ENCODE results near the gene RMP24.

Gene RMP24

GRCh38 chr18:36009214-36009613 is 36.7 kb downstream of the RMP24 start:
- no peaks in the 10 kb centered on the region for H3K9me3 ChIP-seq (ENCODE audit: control insufficient read depth, insufficient read depth, low read length)
- H2BK5ac ChIP-seq (ENCODE audit: low read depth, low read length, poor library complexity, severe bottlenecking), result no peak overlapping the region
- intact Hi-C loops (cut with micrococcal nuclease) (no loop called here), dilution Hi-C loops (cut with HindIII; ENCODE audit: low sequenced_read_pairs, unreplicated experiment) (no loop called here), in situ Hi-C loops (cut with MboI; ENCODE audit: low sequenced_read_pairs) (no loop called here)
- no peak overlapping the region for H3K4me2 ChIP-seq (ENCODE audit: low read depth, low read length)
- no peak overlapping the region for H3K9ac ChIP-seq (ENCODE audit: low read depth, low read length)
- no peak overlapping the region for H4K91ac ChIP-seq (ENCODE audit: insufficient read depth, low read depth, low read length)
- no peak overlapping the region for H3K23ac ChIP-seq (ENCODE audit: low read depth, low read length)
- H3K27ac ChIP-seq (ENCODE audit: insufficient read depth, low read length), result no peak overlapping the region
- H2BK120ac ChIP-seq (ENCODE audit: low read depth, low read length), result no peak overlapping the region
- H4K5ac ChIP-seq (ENCODE audit: low read depth, low read length), result no peak overlapping the region
- H3K36me3 ChIP-seq (ENCODE audit: control insufficient read depth, insufficient read depth, low read length), result no peaks in the 10 kb centered on the region
- no CpG with 5 or more reads among the region's 3 CpGs for WGBS, 2 experiments (ENCODE audit: extremely low coverage in 2 of 2, insufficient read length in 1 of 2)
- no peak overlapping the region for H3K14ac ChIP-seq (replicated peaks; ENCODE audit: low read depth, low read length)
- no TSS peak for BruUV-seq (replicated peaks)
- no peak overlapping the region for H3K18ac ChIP-seq (ENCODE audit: low read depth, low read length)
- no peak for TF ChIP-seq MAZ (IDR thresholded peaks at IDR 0.05; ENCODE audit: borderline replicate concordance, low read depth, low read length)
- TF ChIP-seq RCOR1 (IDR thresholded peaks at IDR 0.05; ENCODE audit: insufficient replicate concordance, low read length), result no peak
- TF ChIP-seq MAFK (IDR thresholded peaks at IDR 0.05; ENCODE audit: low read depth, low read length), result no peak
- no peak for TF ChIP-seq NFE2L2 (IDR thresholded peaks at IDR 0.05; ENCODE audit: low read depth, low read length)
- TF ChIP-seq RFX5 (IDR thresholded peaks at IDR 0.05; ENCODE audit: low read depth, low read length), result no peak
- TF ChIP-seq CEBPB (IDR thresholded peaks at IDR 0.05; ENCODE audit: low read depth, low read length), result no peak
- TF ChIP-seq RAD21 (IDR thresholded peaks at IDR 0.05; ENCODE audit: low read length), result no peak
- no peak for TF ChIP-seq CHD1 (IDR thresholded peaks at IDR 0.05; ENCODE audit: low read depth, low read length)
- no peak for TF ChIP-seq SMC3 (IDR thresholded peaks at IDR 0.05; ENCODE audit: low read depth, low read length)
- no peak overlapping the region for H2BK15ac ChIP-seq (ENCODE audit: low read depth, low read length)
- H3K27me3 ChIP-seq (ENCODE audit: control insufficient read depth, insufficient read depth, low read length), result no peaks in the 10 kb centered on the region
- no peak overlapping the region for H2AK5ac ChIP-seq (ENCODE audit: low read depth, low read length)
- no peak overlapping the region for H3K56ac ChIP-seq (ENCODE audit: extremely low read depth, insufficient read depth, low read length)
- H3K9me1 ChIP-seq (ENCODE audit: insufficient read depth, low read length), result peaks cover 3% of the 10 kb centered on the region; the same call in 1 of the 2 replicates
- H2AFZ ChIP-seq (replicated peaks; ENCODE audit: low read length, poor library complexity), result no peak overlapping the region
- DNase-seq (no peak), ATAC-seq (ENCODE audit: low read depth) (no peak)
- H3K79me1 ChIP-seq (ENCODE audit: low read depth in 1 of 2, low read length in 2 of 2), result no peaks in the 10 kb centered on the region
- H3K4ac ChIP-seq (ENCODE audit: low read depth, low read length), result no peak overlapping the region
- no peak overlapping the region for H4K8ac ChIP-seq (ENCODE audit: low read depth in 2 of 2, low read length in 2 of 2)
- POLR2A ChIA-PET (ENCODE audit: unreplicated experiment), result no interaction called here
- H2BK20ac ChIP-seq (ENCODE audit: low read depth, low read length), result no peak overlapping the region
- H3K4me3 ChIP-seq (ENCODE audit: insufficient read depth, low read depth, low read length), result no peak overlapping the region
- H3K4me1 ChIP-seq (ENCODE audit: control insufficient read depth, insufficient read depth, low read length), result peaks cover 2% of the 10 kb centered on the region; the same call in 1 of the 2 replicates
- CTCF ChIA-PET, result no interaction called here
- H4K20me1 ChIP-seq (ENCODE audit: insufficient read depth, low read length), result no peaks in the 10 kb centered on the region
- no peak overlapping the region for H2AK9ac ChIP-seq (replicated peaks; ENCODE audit: low read depth, low read length, poor library complexity)

Data from IMR-90 (cell line).